Neural progenitor cell (in vitro differentiated cells): ENCODE data around the gene ADCY2. TPM values are rescaled to one million over a fixed set of nuclear protein-coding genes. Genes with fewer than 3 reads are reported as not detected.

Experiments used
- DNase-seq: peaks from one replicate; pipeline ENCODE4 v3.0.0-alpha.2; 2016; ENCODE audit warnings: low spot score
- H2AFZ ChIP-seq: fragments of 200-600 bp; sonication (generic); replicated peaks from 2 replicates; pipeline ENCODE4 v1.6.1; 2016; ENCODE audit warnings: antibody characterized with exemption
- H3F3A ChIP-seq: fragments of 200-600 bp; sonication (generic); 2 replicates; pipeline ENCODE4 v1.6.1; 2016; ENCODE audit warnings: antibody characterized with exemption, low read depth
- H3K27ac ChIP-seq: fragments of 200-600 bp; sonication (generic); 2 replicates; pipeline ENCODE4 v1.5.1; 2016; ENCODE audit warnings: mild to moderate bottlenecking
- H3K27me3 ChIP-seq: fragments of 200-600 bp; sonication (generic); 2 replicates; pipeline ENCODE4 v1.6.1; 2016; ENCODE audit warnings: mild to moderate bottlenecking, moderate library complexity
- H3K36me3 ChIP-seq: fragments of 200-600 bp; sonication (generic); 2 replicates; pipeline ENCODE4 v1.5.1; 2016
- H3K4me1 ChIP-seq: fragments of 200-600 bp; sonication (generic); 2 replicates; pipeline ENCODE4 v1.6.1; 2016; ENCODE audit warnings: mixed run types
- H3K4me2 ChIP-seq: fragments of 200-600 bp; sonication (generic); 2 replicates; pipeline ENCODE4 v1.6.1; 2016
- H3K4me3 ChIP-seq: fragments of 200-600 bp; sonication (generic); 2 replicates; pipeline ENCODE4 v1.5.1; 2016
- H3K79me2 ChIP-seq: fragments of 200-600 bp; sonication (generic); 2 replicates; pipeline ENCODE4 v1.6.1; 2016; ENCODE audit warnings: low read depth
- H3K9ac ChIP-seq: fragments of 200-600 bp; sonication (generic); 2 replicates; pipeline ENCODE4 v1.6.1; 2016
- H3K9me3 ChIP-seq: fragments of 200-600 bp; sonication (generic); 2 replicates; pipeline ENCODE4 v1.5.1; 2016; ENCODE audit warnings: low read depth
- H4K20me1 ChIP-seq: fragments of 200-600 bp; sonication (generic); 2 replicates; pipeline ENCODE4 v1.6.1; 2016; ENCODE audit warnings: low read depth
- H3K27ac Mint-ChIP-seq: 3 replicates; pipeline ENCODE4 v1.8.0; 2021; ENCODE audit warnings: mixed read lengths
- H3K27me3 Mint-ChIP-seq: 2 replicates; pipeline ENCODE4 v1.8.0; 2022; ENCODE audit warnings: low read depth, mild to moderate bottlenecking, inconsistent platforms, moderate library complexity, mixed read lengths; ENCODE audit not compliant: insufficient read depth
- H3K36me3 Mint-ChIP-seq: 3 replicates; pipeline ENCODE4 v1.8.0; 2021; ENCODE audit warnings: mixed read lengths
- H3K4me1 Mint-ChIP-seq: 3 replicates; pipeline ENCODE4 v1.8.0; 2021; ENCODE audit warnings: mixed read lengths
- H3K4me3 Mint-ChIP-seq: 3 replicates; pipeline ENCODE4 v1.8.0; 2021; ENCODE audit warnings: mild to moderate bottlenecking, moderate library complexity, mixed read lengths
- H3K9me3 Mint-ChIP-seq: 3 replicates; pipeline ENCODE4 v1.8.0; 2020; ENCODE audit warnings: mixed read lengths
- EZH2 ChIP-seq: fragments of 200-600 bp; sonication (generic); IDR thresholded peaks from 2 replicates; pipeline ENCODE4 v1.6.1; 2017; ENCODE audit warnings: antibody characterized with exemption, mild to moderate bottlenecking, moderate library complexity
- EZH2phosphoT487 ChIP-seq: fragments of 200-600 bp; sonication (generic); IDR thresholded peaks from 2 replicates; pipeline ENCODE4 v1.6.1; 2017; ENCODE audit warnings: antibody characterized with exemption
- total RNA-seq: library from RNA; depleted of rRNA; stranded (reverse); fragments of >200 nt; gene quantifications from 2 replicates; pipeline ENCODE4 v1.2.3, GENCODE V29; 2015; ENCODE audit warnings: low replicate concordance
- TF ChIP-seq, protein P1 (sequence below): fragments of 200-600 bp; sonication (generic); IDR thresholded peaks from 2 replicates; pipeline ENCODE4 v1.5.1; 2017; ENCODE audit warnings: antibody characterized with exemption, mild to moderate bottlenecking

Gene ADCY2
- total RNA-seq, 1 donor from 2014 or later = 1.2 TPM

DNA sequence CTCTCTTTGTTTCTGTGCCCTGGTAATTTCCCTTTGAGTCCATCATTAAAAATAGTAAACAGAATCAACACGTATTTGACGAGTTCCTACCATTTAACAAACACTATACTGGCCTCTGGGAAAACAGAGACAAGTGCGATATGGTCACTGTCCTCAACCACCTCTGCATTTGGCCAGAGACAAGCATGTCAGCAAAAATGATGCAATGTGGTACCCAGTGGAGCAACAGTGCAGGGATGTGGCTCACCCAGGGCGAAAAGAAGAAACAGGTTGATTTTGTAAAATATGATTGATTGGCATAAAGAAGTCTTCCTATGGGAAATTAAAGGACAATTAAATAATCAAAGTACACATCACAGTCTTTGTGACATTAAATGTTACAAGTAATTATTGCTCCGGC, 355.9 kb downstream of the ADCY2 start:
- H3K4me2 ChIP-seq = no peak overlapping the region

GRCh38 chr5:7753181-7753580, 357.2 kb downstream of the ADCY2 start:
- no peaks in the 10 kb centered on the region for H3F3A ChIP-seq
- H3K27me3 ChIP-seq = no peaks in the 10 kb centered on the region
- Mint-ChIP-seq H3K4me3 (no peak overlapping the region), H3K4me1 (peaks cover 9% of the 10 kb centered on the region), H3K27me3 (no peaks in the 10 kb centered on the region), H3K27ac (no peak overlapping the region), H3K36me3 (no peaks in the 10 kb centered on the region), H3K9me3 (no peaks in the 10 kb centered on the region)
- no peak overlapping the region for H2AFZ ChIP-seq
- TF ChIP-seq EZH2phosphoT487 = no peak
- TF ChIP-seq EZH2 = no peak
- TF ChIP-seq, protein P1, sequence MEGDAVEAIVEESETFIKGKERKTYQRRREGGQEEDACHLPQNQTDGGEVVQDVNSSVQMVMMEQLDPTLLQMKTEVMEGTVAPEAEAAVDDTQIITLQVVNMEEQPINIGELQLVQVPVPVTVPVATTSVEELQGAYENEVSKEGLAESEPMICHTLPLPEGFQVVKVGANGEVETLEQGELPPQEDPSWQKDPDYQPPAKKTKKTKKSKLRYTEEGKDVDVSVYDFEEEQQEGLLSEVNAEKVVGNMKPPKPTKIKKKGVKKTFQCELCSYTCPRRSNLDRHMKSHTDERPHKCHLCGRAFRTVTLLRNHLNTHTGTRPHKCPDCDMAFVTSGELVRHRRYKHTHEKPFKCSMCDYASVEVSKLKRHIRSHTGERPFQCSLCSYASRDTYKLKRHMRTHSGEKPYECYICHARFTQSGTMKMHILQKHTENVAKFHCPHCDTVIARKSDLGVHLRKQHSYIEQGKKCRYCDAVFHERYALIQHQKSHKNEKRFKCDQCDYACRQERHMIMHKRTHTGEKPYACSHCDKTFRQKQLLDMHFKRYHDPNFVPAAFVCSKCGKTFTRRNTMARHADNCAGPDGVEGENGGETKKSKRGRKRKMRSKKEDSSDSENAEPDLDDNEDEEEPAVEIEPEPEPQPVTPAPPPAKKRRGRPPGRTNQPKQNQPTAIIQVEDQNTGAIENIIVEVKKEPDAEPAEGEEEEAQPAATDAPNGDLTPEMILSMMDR = no peak
- no peaks in the 10 kb centered on the region for H3K36me3 ChIP-seq
- no peaks in the 10 kb centered on the region for H3K9me3 ChIP-seq
- no peak for DNase-seq
- no peak overlapping the region for H3K4me3 ChIP-seq
- H3K4me2 ChIP-seq = no peak overlapping the region
- H3K4me1 ChIP-seq = no peaks in the 10 kb centered on the region
- H3K9ac ChIP-seq = no peak overlapping the region
- H3K79me2 ChIP-seq = no peaks in the 10 kb centered on the region
- no peaks in the 10 kb centered on the region for H4K20me1 ChIP-seq
- H3K27ac ChIP-seq = no peak overlapping the region

More for the DNA sequence above, 355.9 kb downstream of the ADCY2 start:
- no peak for TF ChIP-seq EZH2
- no peak for DNase-seq
- Histone ChIP-seq H3K4me1 (no peaks in the 10 kb centered on the region), H2AFZ (no peak overlapping the region), H3K27me3 (no peaks in the 10 kb centered on the region), H3K27ac (no peak overlapping the region), H3K36me3 (no peaks in the 10 kb centered on the region), H4K20me1 (no peaks in the 10 kb centered on the region), H3K9me3 (no peaks in the 10 kb centered on the region), H3F3A (no peaks in the 10 kb centered on the region), H3K79me2 (no peaks in the 10 kb centered on the region), H3K4me3 (no peak overlapping the region), H3K9ac (no peak overlapping the region)
- no peak overlapping the region for H3K27ac Mint-ChIP-seq
- peaks cover 2% of the 10 kb centered on the region for H3K27me3 Mint-ChIP-seq
- no peaks in the 10 kb centered on the region for H3K9me3 Mint-ChIP-seq
- no peaks in the 10 kb centered on the region for H3K36me3 Mint-ChIP-seq
- no peak overlapping the region for H3K4me3 Mint-ChIP-seq
- peaks cover 9% of the 10 kb centered on the region for H3K4me1 Mint-ChIP-seq

GRCh38 chr5:7753596-7753995, 357.7 kb downstream of the ADCY2 start:
- Histone ChIP-seq H3K4me3 (no peak overlapping the region), H3K27me3 (no peaks in the 10 kb centered on the region), H3K4me2 (no peak overlapping the region), H3K9me3 (no peaks in the 10 kb centered on the region), H4K20me1 (no peaks in the 10 kb centered on the region), H3K4me1 (no peaks in the 10 kb centered on the region), H3K79me2 (no peaks in the 10 kb centered on the region), H3F3A (no peaks in the 10 kb centered on the region), H2AFZ (no peak overlapping the region), H3K36me3 (no peaks in the 10 kb centered on the region), H3K27ac (no peak overlapping the region), H3K9ac (no peak overlapping the region)
- Mint-ChIP-seq H3K4me3 (no peak overlapping the region), H3K4me1 (peaks cover 9% of the 10 kb centered on the region), H3K27me3 (peaks cover 2% of the 10 kb centered on the region), H3K9me3 (no peaks in the 10 kb centered on the region), H3K27ac (no peak overlapping the region), H3K36me3 (no peaks in the 10 kb centered on the region)
- TF ChIP-seq, protein P1 = no peak
- TF ChIP-seq EZH2 = no peak
- no peak for TF ChIP-seq EZH2phosphoT487
- DNase-seq = no peak

GRCh38 chr5:7754490-7754889, 358.6 kb downstream of the ADCY2 start:
- Histone ChIP-seq H4K20me1 (no peaks in the 10 kb centered on the region), H3K4me3 (no peak overlapping the region), H3K79me2 (no peaks in the 10 kb centered on the region), H3K27ac (no peak overlapping the region), H3K27me3 (no peaks in the 10 kb centered on the region), H3K9ac (no peak overlapping the region), H2AFZ (no peak overlapping the region), H3F3A (no peaks in the 10 kb centered on the region), H3K9me3 (no peaks in the 10 kb centered on the region), H3K4me1 (no peaks in the 10 kb centered on the region), H3K36me3 (no peaks in the 10 kb centered on the region), H3K4me2 (no peak overlapping the region)
- DNase-seq = no peak
- H3K4me1 Mint-ChIP-seq = peaks cover 9% of the 10 kb centered on the region
- no peak overlapping the region for H3K4me3 Mint-ChIP-seq
- peaks cover 2% of the 10 kb centered on the region for H3K27me3 Mint-ChIP-seq
- H3K27ac Mint-ChIP-seq = no peak overlapping the region
- no peaks in the 10 kb centered on the region for H3K9me3 Mint-ChIP-seq
- TF ChIP-seq, protein P1 = no peak
- TF ChIP-seq EZH2 (no peak), EZH2phosphoT487 (no peak)
- H3K36me3 Mint-ChIP-seq = no peaks in the 10 kb centered on the region
